ENCODE measurements around the gene CDHR1.

The CDHR1 gene

GRCh38 chr10:84214612-84215235 lies 20.4 kb downstream of the CDHR1 start:
- TF ChIP-seq CTCF (IDR thresholded peaks at IDR 0.05): peak; percentile 71

GRCh38 chr10:84216834-84217233 lies 22.5 kb downstream of the CDHR1 start:
- no peak for TF ChIP-seq CTCF (IDR thresholded peaks at IDR 0.05)

- TF ChIP-seq CTCF (IDR thresholded peaks at IDR 0.05): no peak
Observed at GRCh38 chr10:84217746-84218145, 23.4 kb downstream of the CDHR1 start.

- TF ChIP-seq CTCF (IDR thresholded peaks at IDR 0.05): no peak
Observed at GRCh38 chr10:84221916-84222315, 27.6 kb downstream of the CDHR1 start.

GRCh38 chr10:84224411-84225028 lies 30.2 kb downstream of the CDHR1 start:
- no peak for TF ChIP-seq CTCF (IDR thresholded peaks at IDR 0.05)

- TF ChIP-seq CTCF (IDR thresholded peaks at IDR 0.05): no peak
Observed at GRCh38 chr10:84225427-84226173, 31.3 kb downstream of the CDHR1 start, which contains the start of gene LRIT2. Gene LRIT2 (minus strand): TSS chr10:84225544. CDS start chr10:84225520, 24 bp downstream.

GRCh38 chr10:84226616-84227015 lies 32.3 kb downstream of the CDHR1 start:
- no peak for TF ChIP-seq CTCF (IDR thresholded peaks at IDR 0.05)
